Type B pancreatic cell (in vitro differentiated cells): Measurements from ENCODE around the gene PARVB. TPM values are rescaled to one million over a fixed set of nuclear protein-coding genes. Genes with fewer than 3 reads are reported as not detected.

Source experiments
- DNase-seq: peaks from one replicate; pipeline ENCODE4 v3.0.0; 2021; ENCODE audit warnings: mixed read lengths; ENCODE audit not compliant: unreplicated experiment; ENCODE audit errors: extremely low spot score
- H3K27ac Mint-ChIP-seq: 2 replicates; pipeline ENCODE4 v1.8.0; 2021; ENCODE audit warnings: mild to moderate bottlenecking, mixed read lengths
- H3K27me3 Mint-ChIP-seq: 2 replicates; pipeline ENCODE4 v1.8.0; 2021; ENCODE audit warnings: mixed read lengths
- H3K36me3 Mint-ChIP-seq: 2 replicates; pipeline ENCODE4 v1.8.0; 2021; ENCODE audit warnings: mixed read lengths
- H3K4me1 Mint-ChIP-seq: one replicate; pipeline ENCODE4 v1.8.0; 2021; ENCODE audit warnings: mixed read lengths; ENCODE audit not compliant: unreplicated experiment
- H3K4me3 Mint-ChIP-seq: 2 replicates; pipeline ENCODE4 v1.8.0; 2021; ENCODE audit warnings: mild to moderate bottlenecking, mixed read lengths
- H3K9me3 Mint-ChIP-seq: 2 replicates; pipeline ENCODE4 v1.8.0; 2021; ENCODE audit warnings: mixed read lengths
- total RNA-seq: library from RNA; stranded (reverse); gene quantifications from 2 replicates; pipeline ENCODE4 v1.2.1, GENCODE V29; 2021; ENCODE audit warnings: low replicate concordance
- TF ChIP-seq, protein P1 (sequence below): fragments of 200-600 bp; sonication (generic); conservative IDR thresholded peaks from 2 replicates; pipeline ENCODE4 v1.5.0; 2021; ENCODE audit warnings: antibody characterized with exemption, mild to moderate bottlenecking

PARVB gene
- total RNA-seq, 1 donor from 2014 or later: 15.9 TPM

DNA sequence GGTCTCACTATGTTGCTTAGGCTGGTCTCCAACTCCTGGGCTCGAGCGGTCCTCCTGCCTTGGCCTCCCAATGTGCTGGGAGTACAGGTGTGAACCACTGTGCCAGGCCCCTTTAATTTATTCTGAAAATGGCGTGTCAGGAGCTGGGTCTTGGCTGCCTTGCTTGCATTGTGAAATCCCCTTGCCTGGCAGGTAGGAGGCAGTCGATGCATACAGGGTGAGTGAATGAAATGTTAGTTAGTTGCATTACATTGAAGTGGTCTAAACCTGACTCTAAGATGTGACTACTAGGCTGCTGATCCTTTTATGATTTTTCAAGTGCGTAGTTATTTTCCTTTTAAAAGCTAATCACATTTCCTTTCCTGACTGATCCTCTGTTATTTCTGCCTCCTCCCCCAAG is 42.9 kb downstream of the PARVB start:
- TF ChIP-seq, protein P1, sequence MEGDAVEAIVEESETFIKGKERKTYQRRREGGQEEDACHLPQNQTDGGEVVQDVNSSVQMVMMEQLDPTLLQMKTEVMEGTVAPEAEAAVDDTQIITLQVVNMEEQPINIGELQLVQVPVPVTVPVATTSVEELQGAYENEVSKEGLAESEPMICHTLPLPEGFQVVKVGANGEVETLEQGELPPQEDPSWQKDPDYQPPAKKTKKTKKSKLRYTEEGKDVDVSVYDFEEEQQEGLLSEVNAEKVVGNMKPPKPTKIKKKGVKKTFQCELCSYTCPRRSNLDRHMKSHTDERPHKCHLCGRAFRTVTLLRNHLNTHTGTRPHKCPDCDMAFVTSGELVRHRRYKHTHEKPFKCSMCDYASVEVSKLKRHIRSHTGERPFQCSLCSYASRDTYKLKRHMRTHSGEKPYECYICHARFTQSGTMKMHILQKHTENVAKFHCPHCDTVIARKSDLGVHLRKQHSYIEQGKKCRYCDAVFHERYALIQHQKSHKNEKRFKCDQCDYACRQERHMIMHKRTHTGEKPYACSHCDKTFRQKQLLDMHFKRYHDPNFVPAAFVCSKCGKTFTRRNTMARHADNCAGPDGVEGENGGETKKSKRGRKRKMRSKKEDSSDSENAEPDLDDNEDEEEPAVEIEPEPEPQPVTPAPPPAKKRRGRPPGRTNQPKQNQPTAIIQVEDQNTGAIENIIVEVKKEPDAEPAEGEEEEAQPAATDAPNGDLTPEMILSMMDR: no peak
- DNase-seq: no peak
- H3K27ac Mint-ChIP-seq: no peak overlapping the region
- H3K27me3 Mint-ChIP-seq: no peaks in the 10 kb centered on the region
- peaks cover 5% of the 10 kb centered on the region for H3K4me1 Mint-ChIP-seq
- no peak overlapping the region for H3K4me3 Mint-ChIP-seq
- no peaks in the 10 kb centered on the region for H3K36me3 Mint-ChIP-seq
- H3K9me3 Mint-ChIP-seq: no peaks in the 10 kb centered on the region

DNA sequence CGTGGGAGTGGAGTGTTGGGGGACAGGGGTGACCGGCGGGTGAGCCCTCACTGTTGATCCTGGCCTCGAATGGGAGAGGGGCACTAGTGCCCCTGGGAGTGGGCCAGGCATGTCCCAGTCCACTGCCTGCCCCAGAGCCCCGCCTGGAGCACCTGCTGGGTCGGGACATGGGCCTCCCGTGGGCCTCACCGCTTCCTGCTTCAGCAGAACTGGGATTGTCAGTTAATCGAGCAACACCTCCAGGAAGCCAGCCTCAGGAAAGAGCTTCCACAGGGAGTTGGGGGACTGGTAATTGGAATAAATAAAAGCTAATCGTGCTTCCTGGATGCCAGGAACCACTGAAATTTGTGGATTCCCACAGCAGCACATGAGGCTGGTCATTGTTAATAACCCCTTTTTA is 43.8 kb downstream of the PARVB start:
- Mint-ChIP-seq H3K27me3 (no peaks in the 10 kb centered on the region), H3K36me3 (no peaks in the 10 kb centered on the region), H3K9me3 (no peaks in the 10 kb centered on the region), H3K4me1 (peaks cover 5% of the 10 kb centered on the region), H3K4me3 (no peak overlapping the region), H3K27ac (no peak overlapping the region)
- no peak for DNase-seq
- TF ChIP-seq, protein P1: no peak

- TF ChIP-seq, protein P1: no peak
- H3K27ac Mint-ChIP-seq: no peak overlapping the region
- no peaks in the 10 kb centered on the region for H3K27me3 Mint-ChIP-seq
- H3K4me1 Mint-ChIP-seq: peaks cover 5% of the 10 kb centered on the region
- no peak for DNase-seq
- H3K4me3 Mint-ChIP-seq: no peak overlapping the region
- H3K36me3 Mint-ChIP-seq: no peaks in the 10 kb centered on the region
- no peaks in the 10 kb centered on the region for H3K9me3 Mint-ChIP-seq
Measured at GRCh38 chr22:44068422-44069191, 44.5 kb downstream of the PARVB start.

DNA sequence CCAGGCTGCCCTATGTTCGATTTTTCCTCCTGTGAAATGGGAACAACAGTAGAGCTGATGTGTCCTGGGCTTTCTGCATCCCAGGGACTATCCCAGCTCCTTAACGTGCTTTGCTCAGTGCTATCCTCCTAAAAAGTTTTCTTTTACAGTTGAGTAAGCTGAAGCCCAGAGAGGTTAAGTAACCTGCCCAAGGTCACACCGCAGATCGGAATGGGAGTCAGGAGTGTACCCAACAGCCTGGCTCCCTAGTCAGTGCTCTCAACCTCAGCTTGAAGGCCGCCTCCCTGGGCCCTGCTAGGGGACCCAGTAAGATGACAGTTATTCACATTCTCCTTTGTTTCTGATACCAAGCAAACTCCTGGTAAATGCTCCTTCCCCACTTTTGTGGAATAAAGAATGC is 45.9 kb downstream of the PARVB start:
- H3K27me3 Mint-ChIP-seq: no peaks in the 10 kb centered on the region
- no peak overlapping the region for H3K4me3 Mint-ChIP-seq
- H3K4me1 Mint-ChIP-seq: peaks cover 5% of the 10 kb centered on the region
- no peaks in the 10 kb centered on the region for H3K36me3 Mint-ChIP-seq
- H3K27ac Mint-ChIP-seq: no peak overlapping the region
- H3K9me3 Mint-ChIP-seq: no peaks in the 10 kb centered on the region
- TF ChIP-seq, protein P1: no peak
- DNase-seq: no peak

DNA sequence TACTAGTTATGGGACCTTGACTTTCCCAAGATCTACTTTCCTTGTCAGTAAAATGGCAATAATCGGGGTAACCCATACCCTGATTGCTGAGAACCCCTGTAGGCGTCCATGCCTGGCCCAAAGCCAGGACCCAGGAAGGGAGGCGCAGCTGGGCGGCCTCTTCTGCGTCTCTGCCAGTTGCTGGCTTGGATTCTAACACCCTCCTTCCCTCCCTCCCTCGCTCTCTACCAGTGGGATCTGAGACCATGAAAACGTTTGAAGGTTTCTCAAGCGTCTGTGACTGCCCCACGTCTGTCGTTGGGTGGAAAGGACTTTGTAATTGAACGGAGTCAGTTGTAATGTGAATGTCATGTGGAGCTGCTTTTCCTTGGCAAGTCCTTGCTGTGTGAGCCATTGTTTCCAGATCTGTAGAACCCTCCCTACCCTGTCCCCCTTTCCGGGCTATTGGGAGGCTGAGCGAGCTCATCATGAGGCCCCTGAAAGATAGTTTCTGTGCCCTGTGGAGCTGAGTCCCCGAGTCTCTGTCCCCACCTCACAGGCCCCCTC is 47.8 kb downstream of the PARVB start:
- Mint-ChIP-seq H3K36me3 (no peaks in the 10 kb centered on the region), H3K4me3 (no peak overlapping the region), H3K9me3 (no peaks in the 10 kb centered on the region), H3K27ac (no peak overlapping the region), H3K4me1 (peaks cover 5% of the 10 kb centered on the region), H3K27me3 (no peaks in the 10 kb centered on the region)
- no peak for DNase-seq
- TF ChIP-seq, protein P1: no peak
